Esophagus muscularis mucosa (tissue), 4 donors: Measurements from ENCODE around the gene GPM6B. TPM values are rescaled to one million over a fixed set of nuclear protein-coding genes. Genes with fewer than 3 reads are reported as not detected.

ENCODE experiments used
- DNase-seq: peaks from one replicate; pipeline ENCODE4 v3.0.0-alpha.2; 2017; ENCODE audit errors: extremely low spot score
- H3K27ac ChIP-seq, 4 donors: fragments of 200-600 bp; sonication (generic); replicated peaks in 1 of 4; 1 replicate in 3 of 4; 2 replicates in 1 of 4; pipeline ENCODE4 v1.5.1; 2016 to 2019; ENCODE audit warnings: mild to moderate bottlenecking in 1 of 4
- H3K27me3 ChIP-seq, 4 donors: fragments of 200-600 bp; sonication (generic); one replicate each; pipeline versions ENCODE4 v1.5.1 to v1.6.0; 2016 to 2019
- H3K36me3 ChIP-seq, 4 donors: fragments of 200-600 bp; sonication (generic); one replicate each; pipeline ENCODE4 v1.5.1; 2016 to 2019
- H3K4me1 ChIP-seq, 4 donors: fragments of 200-600 bp; sonication (generic); one replicate each; pipeline ENCODE4 v1.5.1; 2016 to 2019
- H3K4me3 ChIP-seq, 4 donors: fragments of 200-600 bp; sonication (generic); 1 replicate in 2 of 4; 2 replicates in 2 of 4; pipeline ENCODE4 v1.5.1; 2016 to 2019; ENCODE audit warnings: mild to moderate bottlenecking in 4 of 4, moderate library complexity in 1 of 4
- H3K9me3 ChIP-seq, 4 donors: fragments of 200-600 bp; sonication (generic); 1 replicate in 3 of 4; 2 replicates in 1 of 4; pipeline ENCODE4 v1.5.1; 2016 to 2019
- EP300 ChIP-seq: sonication (generic); formaldehyde crosslinking; IDR thresholded peaks from one replicate; pipeline ENCODE4 v1.6.1; 2017; ENCODE audit warnings: antibody characterized with exemption
- POLR2A ChIP-seq: fragments of 450-650 bp; IDR thresholded peaks from one replicate; pipeline ENCODE4 v1.6.1; 2017; ENCODE audit warnings: antibody characterized with exemption, moderate library complexity, mild to moderate bottlenecking, low read depth
- POLR2AphosphoS5 ChIP-seq, 2 donors: sonication (generic); formaldehyde crosslinking; IDR thresholded peaks; one replicate each; pipeline ENCODE4 v1.6.1; 2017; ENCODE audit warnings: antibody characterized with exemption in 2 of 2
- WGBS: methylation state at CpG from one replicate; pipeline ENCODE4 v1.1.5; 2018; 5-methylcytosine and 5-hydroxymethylcytosine counted together
- intact Hi-C: fragments of 100-400 bp; cut with DNase I; formaldehyde crosslinking; loops from one replicate; pipeline ENCODE4 v1.15.1; 2023
- total RNA-seq, 4 donors: library from RNA; depleted of rRNA; stranded (reverse); fragments of >200 nt; gene quantifications; one replicate each; pipeline versions ENCODE4 v1.1.0 to v1.2.1, GENCODE V29; 2016
- TF ChIP-seq, protein P1 (sequence below), 3 experiments: fragments of 200-600 bp in 2 of 3; fragments of 450-650 bp in 1 of 3; sonication (generic) in 2 of 3; IDR thresholded peaks; one replicate each; pipeline ENCODE4 v1.5.1; 2017 to 2019; ENCODE audit warnings: antibody characterized with exemption in 3 of 3, mild to moderate bottlenecking in 2 of 3, moderate library complexity in 1 of 3

The GPM6B gene
- total RNA-seq, 4 donors from 2014 or later, result 33.2 to 57.2 (median 45.2) TPM

GRCh38 chrX:13845721-13846378, 29.0 kb upstream of the GPM6B start:
- no peak overlapping the region for H3K4me3 ChIP-seq
- H3K27me3 ChIP-seq, result no peaks in the 10 kb centered on the region
- no peaks in the 10 kb centered on the region for H3K4me1 ChIP-seq
- no peaks in the 10 kb centered on the region for H3K36me3 ChIP-seq
- intact Hi-C loops, result no loop called here
- WGBS, result 72% methylated on average over 8 of the region's 8 CpGs
- DNase-seq, result no peak
- no peak overlapping the region for H3K27ac ChIP-seq
- TF ChIP-seq POLR2A (no peak), EP300 (no peak), POLR2AphosphoS5 (IDR thresholded peaks at IDR 0.05) (no peak)
- TF ChIP-seq, protein P1, sequence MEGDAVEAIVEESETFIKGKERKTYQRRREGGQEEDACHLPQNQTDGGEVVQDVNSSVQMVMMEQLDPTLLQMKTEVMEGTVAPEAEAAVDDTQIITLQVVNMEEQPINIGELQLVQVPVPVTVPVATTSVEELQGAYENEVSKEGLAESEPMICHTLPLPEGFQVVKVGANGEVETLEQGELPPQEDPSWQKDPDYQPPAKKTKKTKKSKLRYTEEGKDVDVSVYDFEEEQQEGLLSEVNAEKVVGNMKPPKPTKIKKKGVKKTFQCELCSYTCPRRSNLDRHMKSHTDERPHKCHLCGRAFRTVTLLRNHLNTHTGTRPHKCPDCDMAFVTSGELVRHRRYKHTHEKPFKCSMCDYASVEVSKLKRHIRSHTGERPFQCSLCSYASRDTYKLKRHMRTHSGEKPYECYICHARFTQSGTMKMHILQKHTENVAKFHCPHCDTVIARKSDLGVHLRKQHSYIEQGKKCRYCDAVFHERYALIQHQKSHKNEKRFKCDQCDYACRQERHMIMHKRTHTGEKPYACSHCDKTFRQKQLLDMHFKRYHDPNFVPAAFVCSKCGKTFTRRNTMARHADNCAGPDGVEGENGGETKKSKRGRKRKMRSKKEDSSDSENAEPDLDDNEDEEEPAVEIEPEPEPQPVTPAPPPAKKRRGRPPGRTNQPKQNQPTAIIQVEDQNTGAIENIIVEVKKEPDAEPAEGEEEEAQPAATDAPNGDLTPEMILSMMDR (IDR thresholded peaks at IDR 0.05), result no peak
- H3K9me3 ChIP-seq, result no peaks in the 10 kb centered on the region

DNA sequence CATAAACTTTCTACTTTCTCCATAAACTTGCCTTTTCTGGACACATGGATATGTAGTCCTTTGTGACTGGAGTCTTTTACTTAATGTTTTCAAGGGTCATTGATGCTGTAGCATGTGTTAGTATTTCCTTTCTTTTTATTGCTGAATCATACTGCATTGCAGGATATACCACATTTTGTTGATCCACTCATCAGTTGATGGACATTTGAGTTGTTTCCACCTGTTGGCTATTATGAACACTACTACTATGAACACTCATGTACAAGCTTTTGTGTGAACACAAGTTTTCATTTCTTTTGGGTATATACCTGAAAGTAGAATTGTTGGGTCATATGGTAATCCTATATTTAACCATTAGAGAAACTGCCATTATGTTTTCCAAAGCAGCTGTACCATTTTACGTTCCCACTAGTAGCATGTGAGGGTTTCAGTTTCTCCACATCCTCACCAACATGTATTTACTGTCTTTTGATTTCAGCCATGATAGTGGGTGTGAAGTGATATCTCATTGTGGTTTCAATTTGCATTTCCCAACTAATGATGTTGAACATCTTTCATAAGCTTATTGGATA, 26.3 kb upstream of the GPM6B start:
- H3K4me3 ChIP-seq, result no peak overlapping the region
- H3K4me1 ChIP-seq, result no peaks in the 10 kb centered on the region
- H3K27me3 ChIP-seq, result no peaks in the 10 kb centered on the region
- intact Hi-C loops, result no loop called here
- TF ChIP-seq POLR2A (no peak), POLR2AphosphoS5 (IDR thresholded peaks at IDR 0.05) (no peak), EP300 (no peak)
- TF ChIP-seq, protein P1 (IDR thresholded peaks at IDR 0.05), result no peak
- no peaks in the 10 kb centered on the region for H3K36me3 ChIP-seq
- H3K27ac ChIP-seq, result no peak overlapping the region
- no peaks in the 10 kb centered on the region for H3K9me3 ChIP-seq
- 87% methylated on average over 1 of the region's 1 CpG for WGBS
- no peak for DNase-seq

DNA sequence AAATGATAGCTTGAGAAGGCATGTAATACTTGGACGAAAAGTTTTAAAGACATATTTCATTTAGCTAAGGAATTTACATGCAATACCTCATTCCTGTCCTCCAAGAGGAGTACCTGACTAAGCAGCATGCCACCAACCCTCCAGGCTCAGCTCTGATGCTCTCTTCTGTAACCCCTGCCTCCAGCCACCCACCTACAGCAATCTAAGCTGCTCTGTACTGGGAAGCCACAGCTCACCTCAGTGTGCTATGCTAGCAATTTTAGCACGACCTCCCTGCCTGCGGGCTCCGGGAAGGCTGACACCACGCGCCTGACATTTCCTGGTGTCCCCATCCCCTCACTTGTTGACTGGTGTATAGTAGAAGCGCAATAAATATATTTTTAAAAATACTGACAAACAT, 23.2 kb upstream of the GPM6B start:
- no peak overlapping the region for H3K4me3 ChIP-seq
- TF ChIP-seq EP300 (no peak), POLR2AphosphoS5 (IDR thresholded peaks at IDR 0.05) (no peak), POLR2A (no peak)
- TF ChIP-seq, protein P1 (IDR thresholded peaks at IDR 0.05), result no peak
- H3K9me3 ChIP-seq, result no peaks in the 10 kb centered on the region
- H3K27me3 ChIP-seq, result peaks cover 0 to 7% (median 0%) of the 10 kb centered on the region in 4 donors
- H3K27ac ChIP-seq, result no peak overlapping the region
- no peaks in the 10 kb centered on the region for H3K4me1 ChIP-seq
- WGBS, result 84% methylated on average over 7 of the region's 7 CpGs
- intact Hi-C loops, result no loop called here
- no peaks in the 10 kb centered on the region for H3K36me3 ChIP-seq
- DNase-seq, result no peak

GRCh38 chrX:13837290-13837745, 20.4 kb upstream of the GPM6B start:
- Histone ChIP-seq H3K36me3 (no peaks in the 10 kb centered on the region), H3K9me3 (no peaks in the 10 kb centered on the region), H3K4me1 (no peaks in the 10 kb centered on the region), H3K27me3 (peaks cover 0 to 7% (median 0%) of the 10 kb centered on the region in 4 donors), H3K4me3 (no peak overlapping the region), H3K27ac (no peak overlapping the region)
- intact Hi-C loops, result no loop called here
- TF ChIP-seq POLR2AphosphoS5 (IDR thresholded peaks at IDR 0.05), result no peak
- 47% methylated on average over 7 of the region's 7 CpGs for WGBS
- DNase-seq, result no peak

- H3K27me3 ChIP-seq, result peaks cover 0 to 7% (median 0%) of the 10 kb centered on the region in 4 donors
- whole genome bisulfite sequencing, result 68% methylated on average over 6 of the region's 6 CpGs
- intact Hi-C loops, result no loop called here
- H3K9me3 ChIP-seq, result no peaks in the 10 kb centered on the region
- H3K4me3 ChIP-seq, result no peak overlapping the region
- H3K4me1 ChIP-seq, result no peaks in the 10 kb centered on the region
- H3K27ac ChIP-seq, result no peak overlapping the region
- no peaks in the 10 kb centered on the region for H3K36me3 ChIP-seq
- DNase-seq, result no peak
- TF ChIP-seq POLR2AphosphoS5 (IDR thresholded peaks at IDR 0.05), result no peak
- TF ChIP-seq, protein P1 (IDR thresholded peaks at IDR 0.05), result no peak
- TF ChIP-seq POLR2A, result no peak
- TF ChIP-seq EP300, result no peak
Measured at GRCh38 chrX:13836575-13836974, 19.7 kb upstream of the GPM6B start.
